Umbilical cord (tissue), 2 donors: ENCODE measurements around the gene SUSD5. TPM values are rescaled to one million over a fixed set of nuclear protein-coding genes. Genes with fewer than 3 reads are reported as not detected.

Experiments used
- DNase-seq: peaks from one replicate; pipeline ENCODE4 v3.0.0-alpha.2; 2015; ENCODE audit warnings: low spot score
- total RNA-seq: library from RNA; depleted of rRNA; stranded (reverse); fragments of >200 nt; gene quantifications from one replicate; pipeline ENCODE4 v1.2.3, GENCODE V29; 2014; ENCODE audit warnings: low replicate concordance; ENCODE audit not compliant: insufficient read depth

SUSD5 gene
- 6.0 TPM for total RNA-seq

GRCh38 chr3:33218446-33219174 lies at the start of gene SUSD5:
Gene SUSD5, minus strand, starts transcription at chr3:33218810. Its CDS starts 13 bp downstream, at chr3:33218797.
- DNase-seq = peak; percentile 21

GRCh38 chr3:33260104-33260503 lies 41.5 kb upstream of the SUSD5 start:
- DNase-seq = no peak

GRCh38 chr3:33256249-33256648 lies 37.6 kb upstream of the SUSD5 start:
- DNase-seq = no peak

GRCh38 chr3:33250712-33251111 lies 32.1 kb upstream of the SUSD5 start:
- DNase-seq = no peak

- no peak for DNase-seq
Measured at GRCh38 chr3:33246786-33247185, 28.2 kb upstream of the SUSD5 start.

GRCh38 chr3:33240261-33240660 lies 21.7 kb upstream of the SUSD5 start:
- no peak for DNase-seq

GRCh38 chr3:33238923-33239322 lies 20.3 kb upstream of the SUSD5 start:
- no peak for DNase-seq

GRCh38 chr3:33237439-33237838 lies 18.8 kb upstream of the SUSD5 start:
- DNase-seq = no peak

GRCh38 chr3:33236005-33236404 lies 17.4 kb upstream of the SUSD5 start:
- DNase-seq = no peak

- DNase-seq = no peak
Measured at GRCh38 chr3:33233884-33234283, 15.3 kb upstream of the SUSD5 start.

- no peak for DNase-seq
Measured at GRCh38 chr3:33231756-33232465, 13.3 kb upstream of the SUSD5 start.

GRCh38 chr3:33229947-33230346 lies 11.3 kb upstream of the SUSD5 start:
- no peak for DNase-seq

GRCh38 chr3:33229066-33229465 lies 10.5 kb upstream of the SUSD5 start:
- no peak for DNase-seq

- DNase-seq = no peak
Measured at GRCh38 chr3:33221241-33221640, 2.6 kb upstream of the SUSD5 start.

GRCh38 chr3:33219175-33219487 lies 521 bp upstream of the SUSD5 start:
- no peak for DNase-seq

GRCh38 chr3:33217866-33218445 lies 654 bp downstream of the SUSD5 start:
- DNase-seq = no peak

GRCh38 chr3:33215739-33216138 lies 2.9 kb downstream of the SUSD5 start:
- no peak for DNase-seq

GRCh38 chr3:33212406-33212805 lies 6.2 kb downstream of the SUSD5 start:
- no peak for DNase-seq

GRCh38 chr3:33211444-33211843 lies 7.2 kb downstream of the SUSD5 start:
- no peak for DNase-seq

GRCh38 chr3:33209357-33209756 lies 9.3 kb downstream of the SUSD5 start:
- DNase-seq = no peak

GRCh38 chr3:33202711-33203457 lies 15.7 kb downstream of the SUSD5 start:
- DNase-seq = peak; percentile 13

GRCh38 chr3:33201195-33201594 lies 17.4 kb downstream of the SUSD5 start:
- no peak for DNase-seq
